NCI-H526 (cell line): ENCODE data around the gene DYRK1A.
"Not testable (repeated sequence)": the region's sequence is repeated elsewhere in the genome, so short reads cannot be mapped to it uniquely, and the experiment has no call there.

Experiments
- DNase-seq, 2 experiments: peaks; one replicate each; lab custom pipeline; 2025; lab: John Stamatoyannopoulos, UW

The DYRK1A gene

DNA sequence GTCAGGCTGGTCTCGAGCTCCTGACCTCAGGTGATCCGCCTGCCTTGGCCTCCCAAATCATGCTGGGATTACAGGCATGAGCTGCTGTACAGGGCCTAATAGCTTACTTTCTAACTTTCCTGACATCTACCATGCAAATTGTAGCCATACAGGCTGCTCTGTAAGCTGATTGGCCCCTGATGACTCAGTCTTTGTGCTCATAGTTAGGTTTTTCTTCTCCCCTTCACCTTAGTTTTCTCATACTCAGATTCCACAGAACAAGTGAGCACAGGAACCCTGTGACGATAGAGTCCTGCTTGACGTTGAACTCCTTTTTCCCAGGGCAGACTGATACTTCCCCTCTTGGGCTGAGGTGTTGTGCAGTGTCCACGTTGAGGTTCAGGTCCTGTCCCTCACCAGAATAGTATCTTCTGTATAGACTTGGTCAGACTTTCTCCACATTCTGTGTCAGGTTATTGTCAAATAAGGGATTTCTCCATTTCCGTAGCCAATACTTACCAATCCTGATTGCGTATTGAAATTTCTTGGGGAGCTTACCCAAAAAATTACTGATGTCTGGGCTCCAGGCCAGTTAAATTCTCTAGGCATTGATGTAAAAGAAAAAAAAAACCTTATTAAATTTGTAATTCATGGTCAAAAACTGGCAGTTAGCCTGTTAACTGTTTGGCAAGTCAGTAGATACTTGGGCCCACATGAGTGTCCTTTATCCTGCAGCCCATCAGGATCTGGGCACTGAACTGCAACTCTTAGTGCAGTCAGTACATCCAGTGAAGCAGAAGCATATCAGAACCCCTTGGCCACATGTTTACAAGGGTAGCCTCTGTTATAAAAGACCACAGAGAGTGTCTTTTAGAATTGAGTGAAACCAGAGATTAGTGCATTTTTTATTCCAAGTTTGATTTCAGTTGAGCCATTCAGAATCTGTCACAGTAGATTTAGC is 118.2 kb downstream of the DYRK1A start:
- DNase-seq, result no peak

DNA sequence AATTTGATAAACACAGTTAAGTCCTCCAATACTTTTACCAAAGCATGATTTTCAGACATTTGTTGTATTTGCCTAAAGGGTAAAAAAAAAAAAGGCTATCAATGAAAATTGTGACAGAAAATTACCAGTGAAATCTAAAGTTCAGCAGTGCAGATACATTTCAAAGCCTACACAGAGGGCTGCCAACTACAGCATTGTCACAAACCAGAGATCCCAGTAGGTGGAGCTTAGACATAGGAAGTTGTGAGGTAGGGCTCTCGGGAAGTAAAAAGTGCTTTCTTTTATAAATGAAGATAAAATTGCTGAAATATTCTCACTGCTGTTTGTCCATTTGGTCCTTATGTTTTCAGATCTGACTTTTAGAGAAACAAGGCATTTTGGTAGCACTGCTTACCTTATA is 123.0 kb downstream of the DYRK1A start:
- no peak for DNase-seq

DNA sequence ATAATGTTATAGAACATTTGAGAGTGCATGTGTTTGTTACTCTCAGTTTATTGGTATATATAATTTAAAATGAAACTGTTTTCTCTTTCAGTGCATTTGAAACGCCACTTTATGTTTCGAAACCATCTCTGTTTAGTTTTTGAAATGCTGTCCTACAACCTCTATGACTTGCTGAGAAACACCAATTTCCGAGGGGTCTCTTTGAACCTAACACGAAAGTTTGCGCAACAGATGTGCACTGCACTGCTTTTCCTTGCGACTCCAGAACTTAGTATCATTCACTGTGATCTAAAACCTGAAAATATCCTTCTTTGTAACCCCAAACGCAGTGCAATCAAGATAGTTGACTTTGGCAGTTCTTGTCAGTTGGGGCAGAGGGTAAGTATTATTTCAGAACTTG is 123.5 kb downstream of the DYRK1A start:
- DNase-seq, result no peak

DNA sequence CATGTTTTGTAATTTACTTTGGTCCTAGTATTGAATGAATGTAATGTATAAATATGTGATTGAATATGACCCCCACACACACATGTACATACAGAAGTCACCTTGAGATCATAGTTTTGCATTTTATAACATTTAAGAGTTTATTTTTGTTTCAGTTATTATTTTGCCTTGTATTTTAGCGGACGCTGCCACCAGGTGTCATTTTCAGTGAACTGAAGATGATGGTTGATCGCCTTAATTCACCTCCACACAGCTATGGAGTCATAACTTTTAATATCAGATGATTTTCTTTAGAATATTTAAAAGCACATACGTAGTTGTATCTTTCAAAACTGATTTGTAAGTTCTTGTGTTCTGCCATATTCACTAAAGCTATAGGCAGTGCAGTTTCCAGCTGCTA is 130.4 kb downstream of the DYRK1A start:
- DNase-seq, result peak in 1 of 2 experiments; percentile 6

DNA sequence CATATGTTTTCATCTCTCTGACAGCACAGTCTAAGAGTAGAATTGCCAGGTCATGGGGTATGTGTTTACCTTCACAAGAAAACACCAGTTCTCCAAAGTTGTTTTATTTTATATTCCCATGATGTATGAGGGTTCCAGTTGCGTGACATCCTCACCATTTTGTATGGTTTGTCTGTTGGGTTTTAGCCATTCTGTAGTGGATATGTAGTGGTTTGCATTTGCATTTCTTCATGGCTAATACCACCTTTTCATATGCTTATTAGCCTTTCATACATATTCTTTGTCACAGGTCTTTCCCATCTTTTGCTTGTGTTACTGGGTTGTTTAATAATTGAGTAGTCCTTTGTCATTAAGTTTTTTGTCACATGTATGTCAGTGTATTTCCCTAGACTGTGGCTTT is 132.1 kb downstream of the DYRK1A start:
- no peak for DNase-seq

DNA sequence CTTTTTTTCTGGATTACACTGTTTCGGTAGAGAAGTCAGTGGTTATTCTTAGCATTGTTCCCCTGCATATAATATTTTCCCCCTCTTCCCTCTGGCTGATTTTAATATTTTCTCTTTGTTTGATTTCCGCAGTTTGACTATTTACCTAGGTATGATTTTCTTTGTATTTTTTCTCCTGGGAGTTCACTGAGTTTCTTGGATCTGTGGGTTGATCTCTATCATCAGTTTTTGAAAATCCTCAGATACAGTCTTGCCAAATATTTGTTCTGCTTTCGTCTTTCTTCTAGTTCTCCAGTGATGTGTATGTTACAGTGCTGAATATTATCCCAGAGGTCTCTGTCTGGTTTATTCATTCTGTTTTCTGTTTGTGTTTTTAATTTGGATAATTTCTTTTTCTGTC is 136.4 kb downstream of the DYRK1A start:
- no peak for DNase-seq

DNA sequence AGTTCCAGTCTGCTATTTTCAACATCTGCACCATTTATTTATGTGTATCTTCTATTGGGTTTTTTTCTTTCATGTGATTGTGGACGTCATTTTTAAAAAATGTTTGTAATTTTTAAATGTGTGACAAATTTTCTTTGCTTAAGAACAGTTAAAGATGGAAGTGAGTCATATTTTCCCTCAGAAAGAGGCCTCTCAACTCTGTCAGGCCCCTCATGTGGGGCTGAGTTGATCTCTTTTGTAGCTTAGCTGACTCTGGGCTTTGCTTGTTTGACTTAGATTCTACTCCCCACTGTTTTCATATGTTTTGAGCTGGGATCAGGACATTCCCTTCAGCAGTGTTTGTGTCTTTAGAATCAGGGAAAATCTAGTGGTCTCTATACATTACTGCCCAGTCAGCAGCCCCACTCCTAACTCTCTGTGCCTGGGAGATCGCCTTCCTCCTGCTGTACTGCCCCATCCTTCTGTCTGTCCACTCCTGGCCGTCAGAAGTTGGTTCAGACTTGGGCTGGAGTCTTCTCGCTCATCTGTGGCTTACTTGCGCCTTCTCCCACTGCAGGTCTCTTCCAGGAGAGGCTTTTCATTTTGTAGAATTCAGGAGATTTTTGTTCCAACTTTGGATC is 137.4 kb downstream of the DYRK1A start:
- no peak for DNase-seq

DNA sequence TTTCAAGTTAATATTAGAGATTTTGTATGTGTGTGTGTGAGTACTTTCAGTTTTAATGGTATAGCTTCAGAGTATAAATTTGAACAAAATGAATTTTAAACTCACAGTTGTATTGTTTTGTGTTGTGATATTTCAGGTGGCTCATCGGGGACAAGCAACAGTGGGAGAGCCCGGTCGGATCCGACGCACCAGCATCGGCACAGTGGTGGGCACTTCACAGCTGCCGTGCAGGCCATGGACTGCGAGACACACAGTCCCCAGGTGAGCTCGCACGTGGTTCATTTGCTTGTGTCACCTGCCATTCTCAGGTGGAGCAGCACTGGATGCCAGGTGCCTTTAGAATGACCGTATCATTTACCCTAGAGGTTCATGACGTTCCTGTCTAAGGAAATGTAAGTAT is 139.4 kb downstream of the DYRK1A start:
- DNase-seq, result no peak

DNA sequence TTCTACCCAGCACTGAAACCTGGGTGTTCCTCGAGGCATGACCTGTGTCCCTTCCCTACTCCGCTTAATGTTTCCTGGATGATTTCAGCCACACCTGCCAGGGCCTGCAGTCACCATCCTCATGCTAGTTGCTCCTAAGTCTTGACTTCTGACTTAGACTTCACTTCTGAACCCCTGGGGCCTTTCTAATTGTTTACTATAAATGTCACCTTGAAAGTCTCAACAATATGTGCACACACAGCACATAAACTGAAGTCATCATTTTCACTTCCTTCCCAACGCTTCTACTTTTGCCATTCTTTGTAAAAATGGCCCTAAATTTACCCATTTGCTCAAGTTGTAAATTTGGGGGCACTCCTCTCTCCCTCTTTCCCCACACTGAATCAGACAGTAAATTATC is 141.1 kb downstream of the DYRK1A start:
- DNase-seq, result no peak

DNA sequence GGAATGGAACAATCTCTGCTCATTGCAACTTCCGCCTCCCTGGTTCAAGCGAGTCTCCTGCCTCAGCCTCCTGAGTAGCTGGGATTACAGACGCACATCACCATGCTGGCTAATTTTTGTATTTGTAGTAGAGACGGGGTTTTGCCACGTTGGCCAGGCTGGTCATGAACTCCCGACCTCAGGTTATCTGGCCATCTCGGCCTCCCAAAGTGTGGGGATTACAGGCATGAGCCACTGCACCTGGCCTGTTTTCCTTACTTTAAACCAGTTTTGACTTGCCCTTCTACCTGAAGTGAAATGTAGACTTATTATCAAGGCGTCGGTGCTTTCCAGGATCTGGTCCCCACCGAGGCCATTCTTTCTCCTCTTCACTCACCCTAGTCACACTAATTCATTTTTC is 141.8 kb downstream of the DYRK1A start:
- no peak for DNase-seq

DNA sequence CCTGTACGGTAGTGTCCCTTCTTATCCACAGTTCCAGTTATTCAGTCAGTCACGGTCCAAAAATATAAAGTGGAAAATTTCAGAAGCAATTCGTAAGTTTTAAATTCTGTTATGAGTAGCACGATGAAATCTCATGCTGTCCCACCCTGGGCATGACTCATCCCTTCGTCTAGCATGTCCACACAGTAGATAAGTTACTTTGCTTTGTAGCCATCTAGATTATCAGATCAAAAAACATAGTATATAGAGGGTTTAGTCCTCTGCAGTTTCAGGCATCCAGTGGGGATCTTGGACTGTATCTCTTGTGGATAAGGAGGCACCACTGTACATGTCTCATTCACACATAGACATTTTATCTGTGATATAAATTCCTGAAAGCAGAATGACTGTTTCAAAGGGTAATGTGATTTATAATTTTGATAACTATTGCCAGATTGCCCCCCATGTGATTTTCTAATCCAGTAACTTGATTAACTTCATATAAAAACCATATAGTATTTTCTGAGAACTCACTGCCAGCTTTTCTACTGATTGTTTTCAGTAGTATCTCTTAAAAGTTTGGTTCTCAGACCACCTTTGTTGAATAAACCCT is 143.3 kb downstream of the DYRK1A start:
- DNase-seq, result no peak

DNA sequence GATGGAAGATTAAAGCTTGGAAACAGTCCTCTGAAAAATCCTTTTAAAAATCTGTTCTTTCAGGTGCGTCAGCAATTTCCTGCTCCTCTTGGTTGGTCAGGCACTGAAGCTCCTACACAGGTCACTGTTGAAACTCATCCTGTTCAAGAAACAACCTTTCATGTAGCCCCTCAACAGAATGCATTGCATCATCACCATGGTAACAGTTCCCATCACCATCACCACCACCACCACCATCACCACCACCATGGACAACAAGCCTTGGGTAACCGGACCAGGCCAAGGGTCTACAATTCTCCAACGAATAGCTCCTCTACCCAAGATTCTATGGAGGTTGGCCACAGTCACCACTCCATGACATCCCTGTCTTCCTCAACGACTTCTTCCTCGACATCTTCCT is 145.3 kb downstream of the DYRK1A start:
- DNase-seq, result no peak

DNA sequence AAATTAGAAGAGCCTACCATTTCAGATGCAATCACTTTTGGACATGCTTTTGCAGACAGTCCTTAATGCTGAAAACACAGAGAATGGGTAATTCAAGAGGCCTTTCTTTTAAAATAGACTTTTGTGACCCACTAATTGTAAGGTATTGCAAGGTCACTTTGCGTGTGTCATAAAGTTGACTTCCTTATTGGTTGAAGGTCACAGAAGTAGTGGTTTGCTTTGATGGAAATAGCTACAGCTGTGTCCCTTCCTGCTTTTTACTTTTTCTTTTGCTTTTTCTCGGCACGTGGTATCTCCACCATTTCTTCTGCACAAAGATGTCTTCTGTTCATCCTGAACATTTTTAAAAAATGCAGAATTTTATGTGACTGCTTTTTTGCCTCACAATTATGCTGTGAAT is 146.8 kb downstream of the DYRK1A start:
- DNase-seq, result no peak

DNA sequence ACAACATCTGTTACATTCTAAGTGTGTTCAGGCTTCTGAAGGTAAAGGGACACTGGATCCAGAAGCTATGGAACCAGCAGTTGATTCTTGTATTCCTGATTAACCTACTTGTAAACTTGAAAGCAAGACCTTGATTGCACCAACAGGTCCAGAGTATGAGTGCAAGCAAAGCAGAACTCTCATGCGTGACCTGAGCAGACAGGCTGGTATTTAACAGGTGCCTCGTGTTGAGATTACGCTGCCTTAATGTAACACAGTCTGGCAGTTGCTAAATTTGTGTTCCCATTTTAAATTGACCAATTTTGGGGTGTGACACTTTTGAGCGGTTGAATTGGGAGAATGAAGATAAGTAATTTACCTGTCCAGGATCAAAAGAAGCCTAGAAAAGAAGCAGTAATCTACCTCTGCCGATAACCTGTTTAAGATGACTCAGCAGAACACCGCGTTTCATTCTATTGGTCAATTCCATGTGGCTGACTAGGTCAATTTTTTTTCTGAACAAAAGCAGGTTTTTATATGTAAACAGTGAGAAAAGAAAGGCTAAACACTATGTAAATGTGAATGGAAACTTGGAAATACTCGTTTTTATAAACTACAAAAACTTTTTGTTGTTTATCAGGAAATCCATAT is 147.6 kb downstream of the DYRK1A start:
- DNase-seq, result no peak

DNA sequence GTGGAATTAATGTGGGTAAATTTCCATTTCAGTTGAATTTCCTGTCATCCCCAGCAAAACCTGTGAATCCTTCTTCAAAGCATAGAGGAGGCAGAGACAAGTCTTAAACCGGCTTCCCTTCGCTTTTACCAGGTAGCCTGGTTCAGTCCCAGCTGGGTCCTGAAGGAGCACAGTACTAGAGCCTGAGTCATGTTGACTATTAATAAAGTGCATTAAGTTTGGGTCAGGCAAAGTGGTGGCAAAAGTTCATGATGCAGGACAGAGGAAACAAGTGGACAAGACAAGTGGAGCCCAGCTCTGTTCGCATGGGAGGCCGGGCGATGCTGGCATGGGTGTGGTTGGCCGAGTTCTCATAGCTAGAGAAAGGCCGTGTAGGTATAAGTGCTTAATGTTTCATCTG is 150.4 kb downstream of the DYRK1A start:
- DNase-seq, result no peak

DNA sequence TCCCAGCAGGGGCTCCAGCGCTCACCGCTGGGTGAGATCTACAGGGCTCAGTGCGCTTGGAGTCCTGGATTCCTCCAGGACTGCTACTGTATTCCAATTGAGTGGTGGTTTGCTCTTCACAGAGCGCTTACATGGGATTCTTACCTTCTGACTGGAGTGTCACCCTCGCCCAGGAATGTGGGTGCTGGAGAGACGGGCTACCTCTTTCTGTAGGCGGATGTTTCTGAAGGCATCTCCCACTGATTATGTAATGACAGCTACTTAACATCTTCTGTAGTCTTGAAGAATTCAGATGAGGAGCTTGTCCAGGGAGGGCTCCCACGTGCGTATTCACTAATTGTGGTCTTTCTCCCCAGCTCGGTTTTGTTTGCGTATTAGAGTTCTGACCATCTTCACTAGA is 154.2 kb downstream of the DYRK1A start:
- DNase-seq, result no peak

DNA sequence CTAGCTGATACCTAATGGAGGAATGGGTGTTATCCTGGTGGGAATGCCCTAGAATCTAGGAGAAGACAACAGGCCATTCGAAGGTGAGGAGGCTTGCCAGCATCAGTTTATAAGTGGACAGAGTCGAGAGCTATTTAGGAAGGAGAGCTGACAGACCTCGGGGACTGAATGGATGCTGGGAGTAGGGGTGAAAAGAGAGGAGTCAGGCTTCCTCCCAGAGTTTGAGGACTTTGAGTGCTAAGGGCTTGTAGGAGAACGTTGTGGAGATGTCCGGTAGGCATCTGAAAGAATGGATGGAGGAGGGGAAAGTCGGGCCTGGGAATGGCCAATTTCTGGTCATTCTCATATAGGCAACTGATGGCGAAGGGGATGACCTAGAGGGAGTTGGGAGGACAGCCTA is 155.1 kb downstream of the DYRK1A start:
- no peak for DNase-seq

DNA sequence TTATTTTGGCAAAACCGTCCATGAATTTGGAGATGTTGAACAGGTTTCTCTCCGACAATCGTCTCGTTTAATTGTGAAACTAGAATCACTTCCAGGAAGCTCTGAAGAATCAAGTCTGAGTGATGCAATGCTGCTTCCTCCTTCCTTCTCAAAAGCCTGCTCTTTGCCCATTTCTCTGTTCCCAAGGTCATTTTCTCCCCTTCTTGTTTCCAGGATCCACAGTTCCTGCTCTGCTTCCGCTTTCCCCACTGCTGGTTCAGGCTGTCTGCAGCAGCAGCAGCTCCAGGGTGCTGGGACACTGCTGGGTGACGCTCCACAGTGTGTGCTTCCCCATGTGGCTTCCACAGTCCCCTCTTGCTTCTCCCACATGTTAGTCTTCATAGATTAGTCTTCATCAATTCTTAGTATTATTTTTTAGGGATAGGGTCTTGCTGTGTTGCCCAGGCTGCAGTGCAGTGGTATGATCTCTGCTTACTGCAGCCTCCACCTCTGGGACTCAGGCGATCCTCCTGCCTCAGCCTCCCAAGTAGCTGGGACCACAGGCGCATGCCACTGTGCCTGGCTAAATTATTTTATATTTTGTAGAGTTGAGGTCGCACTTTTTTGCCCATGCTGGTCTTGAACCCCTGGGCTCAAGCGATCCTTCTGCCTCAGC is 156.2 kb downstream of the DYRK1A start:
- no peak for DNase-seq

DNA sequence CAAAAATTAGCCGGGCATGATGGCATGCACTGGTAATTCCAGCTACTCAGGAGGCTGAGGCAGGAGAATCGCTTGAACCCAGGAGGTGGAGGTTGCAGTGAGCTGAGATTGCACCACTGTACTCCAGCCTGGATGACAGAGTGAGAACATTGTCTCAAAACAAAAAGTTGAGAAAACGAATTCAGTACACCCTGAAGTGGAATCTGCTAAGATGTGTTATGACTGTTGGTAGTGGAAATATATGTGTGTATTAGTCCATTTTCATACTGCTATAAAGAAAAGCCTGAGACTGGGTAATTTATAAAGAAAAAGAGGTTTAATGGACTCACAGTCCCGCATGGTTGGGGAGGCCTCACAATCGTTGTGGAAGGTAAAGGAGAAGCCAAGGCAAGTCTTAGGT is 158.4 kb downstream of the DYRK1A start:
- DNase-seq, result not testable (repeated sequence)

DNA sequence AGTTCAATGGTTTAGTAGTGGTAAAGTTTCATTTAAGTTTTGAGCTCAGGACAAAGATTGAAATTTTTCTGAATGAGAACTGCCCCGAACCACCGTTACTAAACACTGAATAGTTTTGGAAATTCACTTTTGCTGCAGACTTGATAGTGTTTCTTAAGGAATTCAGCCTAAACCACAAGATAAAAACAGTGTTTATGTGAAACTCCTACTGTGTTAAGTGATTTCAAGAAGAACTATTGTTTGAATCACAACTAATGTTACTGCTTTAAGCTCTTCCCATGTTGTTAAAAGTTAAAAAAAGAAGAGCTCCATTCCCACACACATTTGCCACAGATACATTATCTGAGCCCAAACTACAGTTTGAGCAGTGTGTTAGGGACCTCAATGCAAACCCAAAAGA is 159.2 kb downstream of the DYRK1A start:
- no peak for DNase-seq

DNA sequence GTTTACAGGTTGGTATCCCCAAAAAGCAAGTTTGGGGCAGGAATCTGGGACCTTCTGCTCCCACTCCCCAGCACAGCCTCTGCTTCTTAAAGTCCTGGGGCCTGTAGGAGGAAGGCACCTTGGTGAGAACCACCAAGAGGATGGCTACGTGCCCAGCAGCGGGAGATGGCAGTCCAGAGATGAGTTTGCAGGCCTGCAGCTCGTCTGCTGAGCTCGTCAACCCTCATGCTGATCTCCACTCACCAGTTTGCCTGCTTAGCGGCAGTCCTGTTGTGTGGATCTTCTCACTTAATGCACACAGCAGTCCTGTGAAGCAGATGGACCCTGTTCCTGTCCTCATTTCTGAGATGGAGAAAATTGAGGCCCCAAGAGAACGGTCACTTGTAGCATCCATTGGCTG is 160.5 kb downstream of the DYRK1A start:
- no peak for DNase-seq

DNA sequence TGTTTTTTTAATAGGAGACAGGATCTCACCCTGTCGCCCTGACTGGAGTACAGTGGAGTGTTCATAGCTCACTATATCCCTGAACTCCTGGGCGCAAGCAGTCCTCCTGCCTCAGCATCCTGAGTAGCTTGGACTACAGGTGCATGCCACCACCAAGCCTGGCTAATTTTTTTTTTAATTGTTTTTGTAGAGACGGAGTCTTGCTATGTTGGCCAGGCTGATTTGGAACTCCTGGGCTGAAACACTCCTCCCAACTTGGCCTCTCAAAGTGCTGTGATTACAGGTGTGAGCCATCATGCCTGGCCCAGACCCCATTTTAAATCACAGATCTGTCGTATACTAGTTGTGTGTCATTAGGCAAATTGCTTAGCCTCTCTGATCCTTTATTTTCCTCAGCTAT is 161.1 kb downstream of the DYRK1A start:
- no peak for DNase-seq
